Panc1 (cell line): Measurements from ENCODE around the gene HHAT. TPM values are rescaled to one million over a fixed set of nuclear protein-coding genes. Genes with fewer than 3 reads are reported as not detected.

ENCODE experiments used
- ATAC-seq: fragments of 200-7000 bp; cut with Tn5 transposase; 2 replicates; pipeline ENCODE4 v1.9.1; 2020; ENCODE audit warnings: mild to moderate bottlenecking, moderate library complexity
- BruUV-seq: library from RNA; stranded (reverse); fragments of 400-500 nt; replicated peaks from 2 replicates; lab custom pipeline; 2021; lab: Mats Ljungman, UMichigan
- CTCF ChIA-PET: fragments of 300-600 bp; sonication (Branson Sonifier 250); formaldehyde crosslinking; loops from one replicate; lab custom pipeline; 2022; ENCODE audit warnings: antibody characterized with exemption; lab: Charles Lee
- POLR2A ChIA-PET: fragments of 300-600 bp; sonication (Branson Sonifier 250); formaldehyde crosslinking; loops from one replicate; lab custom pipeline; 2022; ENCODE audit warnings: antibody characterized with exemption; lab: Charles Lee
- DNase-seq: peaks from one replicate; pipeline ENCODE4 v3.0.0-alpha.2; 2010; ENCODE audit warnings: low read depth, low spot score
- H3K27ac ChIP-seq: 2 replicates; pipeline ENCODE4 v1.5.1; 2011; ENCODE audit warnings: mild to moderate bottlenecking, low read length, inconsistent platforms
- H3K27me3 ChIP-seq: fragments of 200-500 bp; sonication (Bioruptor generic); 2 replicates; pipeline ENCODE4 v1.6.0; 2014; ENCODE audit warnings: low read length, inconsistent platforms; ENCODE audit not compliant: control insufficient read depth, insufficient read depth
- H3K36me3 ChIP-seq: fragments of 200-500 bp; sonication (Bioruptor generic); 2 replicates; pipeline ENCODE4 v1.5.1; 2014; ENCODE audit warnings: inconsistent platforms, mild to moderate bottlenecking, low read length, moderate library complexity; ENCODE audit not compliant: control insufficient read depth, insufficient read depth
- H3K4me1 ChIP-seq: 2 replicates; pipeline ENCODE4 v1.5.1; 2011; ENCODE audit warnings: inconsistent platforms, mild to moderate bottlenecking, low read length, moderate library complexity; ENCODE audit not compliant: control insufficient read depth, insufficient read depth
- H3K4me3 ChIP-seq, 2 experiments: 2 replicates each; pipeline ENCODE4 v1.5.1; 2011 to 2012; ENCODE audit warnings: low read depth in 2 of 2, low read length in 2 of 2, mild to moderate bottlenecking in 2 of 2, inconsistent platforms in 1 of 2, moderate library complexity in 1 of 2
- H3K9me3 ChIP-seq: fragments of 200-500 bp; sonication (Bioruptor generic); 2 replicates; pipeline ENCODE4 v1.5.1; 2014; ENCODE audit warnings: low read depth, mild to moderate bottlenecking, inconsistent platforms, low read length, moderate library complexity; ENCODE audit not compliant: control insufficient read depth, insufficient read depth
- CTCF ChIP-seq: fragments of 450-650 bp; IDR thresholded peaks from 2 replicates; pipeline ENCODE4 v1.5.1; 2017; ENCODE audit warnings: mild to moderate bottlenecking
- POLR2AphosphoS5 ChIP-seq: IDR thresholded peaks from 2 replicates; pipeline ENCODE4 v1.6.1; 2012; ENCODE audit warnings: mild to moderate bottlenecking, low read depth, low read length, moderate library complexity
- SIN3A ChIP-seq: IDR thresholded peaks from 2 replicates; pipeline ENCODE4 v1.6.1; 2012; ENCODE audit warnings: low read depth, mild to moderate bottlenecking, low read length, moderate library complexity, borderline replicate concordance; ENCODE audit not compliant: insufficient read depth
- TCF7L2 ChIP-seq: IDR thresholded peaks from 2 replicates; pipeline ENCODE4 v1.6.1; 2011; ENCODE audit warnings: mild to moderate bottlenecking, low read depth, low read length, inconsistent platforms
- in situ Hi-C: cut with HindIII; loops from 2 replicates; pipeline ENCODE4 v1.10.0; 2016; ENCODE audit warnings: low sequenced_read_pairs, low pct_unique_long_range_greater_than_20kb
- intact Hi-C: fragments of 100-400 bp; cut with micrococcal nuclease; formaldehyde crosslinking; loops from one replicate; pipeline ENCODE4 v1.10.0; 2022; ENCODE audit not compliant: unreplicated experiment
- total RNA-seq: library from RNA; stranded (reverse); gene quantifications from one replicate; pipeline ENCODE4 v1.2.1, GENCODE V29; 2021; ENCODE audit not compliant: unreplicated experiment
- TF ChIP-seq, protein P1 (sequence below), 2 experiments: IDR thresholded peaks; 2 replicates each; pipeline ENCODE4 v1.6.1; 2011 to 2012; ENCODE audit warnings: low read depth in 2 of 2, control low read depth in 1 of 2, low read length in 1 of 2, mild to moderate bottlenecking in 1 of 2, moderate library complexity in 1 of 2; ENCODE audit not compliant: insufficient read depth in 1 of 2

HHAT gene
- total RNA-seq, 1 experiment from 2014 or later: 2.3 TPM

DNA sequence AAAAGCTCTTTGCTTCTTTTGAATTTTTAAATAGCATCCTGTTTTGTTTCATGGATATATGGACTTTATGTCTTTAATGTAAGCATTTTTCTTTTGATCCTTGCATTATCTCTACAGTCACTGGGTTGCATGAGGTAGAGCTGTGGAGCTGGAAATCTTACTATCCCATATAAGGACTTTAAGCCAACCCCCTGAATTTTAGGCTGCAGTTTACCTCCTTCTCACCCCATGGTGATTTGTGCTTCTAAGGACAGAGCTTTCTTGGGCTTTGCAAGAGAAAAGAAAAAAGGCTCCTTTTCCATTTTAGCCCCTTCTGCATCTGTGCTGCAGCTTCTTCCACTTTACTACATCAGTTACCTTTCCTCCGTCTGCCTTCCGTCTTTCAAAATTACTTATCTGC is 373.8 kb downstream of the HHAT start:
- no peaks in the 10 kb centered on the region; the same call in 1 of the 2 replicates for H3K27me3 ChIP-seq
- BruUV-seq: no TSS peak
- DNase-seq (no peak), ATAC-seq (no peak)
- no peak overlapping the region for H3K4me3 ChIP-seq
- H3K4me1 ChIP-seq: no peaks in the 10 kb centered on the region
- H3K36me3 ChIP-seq: no peaks in the 10 kb centered on the region
- ChIA-PET POLR2A (no interaction called here), CTCF (no interaction called here)
- no peak overlapping the region for H3K27ac ChIP-seq
- intact Hi-C loops (loop anchor here (10.0 kb wide), 1 partner anchor 432 kb away; the partner anchor contains the start of gene KCNH1), in situ Hi-C loops (no loop called here)
- no peaks in the 10 kb centered on the region for H3K9me3 ChIP-seq
- TF ChIP-seq POLR2AphosphoS5: no peak
- no peak for TF ChIP-seq TCF7L2
- TF ChIP-seq SIN3A: no peak
- TF ChIP-seq CTCF: no peak
- TF ChIP-seq, protein P1, sequence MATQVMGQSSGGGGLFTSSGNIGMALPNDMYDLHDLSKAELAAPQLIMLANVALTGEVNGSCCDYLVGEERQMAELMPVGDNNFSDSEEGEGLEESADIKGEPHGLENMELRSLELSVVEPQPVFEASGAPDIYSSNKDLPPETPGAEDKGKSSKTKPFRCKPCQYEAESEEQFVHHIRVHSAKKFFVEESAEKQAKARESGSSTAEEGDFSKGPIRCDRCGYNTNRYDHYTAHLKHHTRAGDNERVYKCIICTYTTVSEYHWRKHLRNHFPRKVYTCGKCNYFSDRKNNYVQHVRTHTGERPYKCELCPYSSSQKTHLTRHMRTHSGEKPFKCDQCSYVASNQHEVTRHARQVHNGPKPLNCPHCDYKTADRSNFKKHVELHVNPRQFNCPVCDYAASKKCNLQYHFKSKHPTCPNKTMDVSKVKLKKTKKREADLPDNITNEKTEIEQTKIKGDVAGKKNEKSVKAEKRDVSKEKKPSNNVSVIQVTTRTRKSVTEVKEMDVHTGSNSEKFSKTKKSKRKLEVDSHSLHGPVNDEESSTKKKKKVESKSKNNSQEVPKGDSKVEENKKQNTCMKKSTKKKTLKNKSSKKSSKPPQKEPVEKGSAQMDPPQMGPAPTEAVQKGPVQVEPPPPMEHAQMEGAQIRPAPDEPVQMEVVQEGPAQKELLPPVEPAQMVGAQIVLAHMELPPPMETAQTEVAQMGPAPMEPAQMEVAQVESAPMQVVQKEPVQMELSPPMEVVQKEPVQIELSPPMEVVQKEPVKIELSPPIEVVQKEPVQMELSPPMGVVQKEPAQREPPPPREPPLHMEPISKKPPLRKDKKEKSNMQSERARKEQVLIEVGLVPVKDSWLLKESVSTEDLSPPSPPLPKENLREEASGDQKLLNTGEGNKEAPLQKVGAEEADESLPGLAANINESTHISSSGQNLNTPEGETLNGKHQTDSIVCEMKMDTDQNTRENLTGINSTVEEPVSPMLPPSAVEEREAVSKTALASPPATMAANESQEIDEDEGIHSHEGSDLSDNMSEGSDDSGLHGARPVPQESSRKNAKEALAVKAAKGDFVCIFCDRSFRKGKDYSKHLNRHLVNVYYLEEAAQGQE (IDR thresholded peaks at IDR 0.05; ENCODE audit: insufficient read depth in 1 of 2, low read depth in 2 of 2, low read length in 1 of 2): no peak

DNA sequence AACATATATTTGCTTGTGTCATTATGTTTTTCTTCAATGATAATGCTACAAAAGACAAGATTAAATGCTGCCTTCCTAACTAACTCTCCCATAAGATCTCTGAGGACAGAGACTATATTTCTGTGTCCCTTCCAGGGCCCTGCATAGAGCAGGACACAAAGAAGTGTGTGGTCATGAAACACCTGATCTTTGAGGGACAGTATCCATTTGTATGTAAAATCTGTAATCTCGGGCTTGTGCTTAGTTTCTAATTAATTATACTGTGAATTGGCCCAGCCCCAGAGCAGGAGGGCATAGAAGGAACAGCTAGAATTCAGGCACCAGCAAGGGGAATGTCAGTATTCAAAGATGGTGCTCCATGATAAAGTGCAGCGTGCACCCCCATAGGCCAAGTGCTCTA is 374.9 kb downstream of the HHAT start:
- ATAC-seq: no peak
- H3K36me3 ChIP-seq: no peaks in the 10 kb centered on the region
- DNase-seq: no peak
- no TSS peak for BruUV-seq
- no peaks in the 10 kb centered on the region for H3K4me1 ChIP-seq
- H3K27ac ChIP-seq: no peak overlapping the region
- ChIA-PET POLR2A (no interaction called here), CTCF (no interaction called here)
- in situ Hi-C loops: no loop called here
- intact Hi-C loops: loop anchor here (10.0 kb wide), 1 partner anchor 431 kb away; the partner anchor contains the start of gene KCNH1
- H3K9me3 ChIP-seq: no peaks in the 10 kb centered on the region
- no peaks in the 10 kb centered on the region; the same call in 1 of the 2 replicates for H3K27me3 ChIP-seq
- H3K4me3 ChIP-seq: no peak overlapping the region
- TF ChIP-seq TCF7L2 (no peak), CTCF (no peak), SIN3A (no peak), POLR2AphosphoS5 (no peak)
- TF ChIP-seq, protein P1 (IDR thresholded peaks at IDR 0.05; ENCODE audit: insufficient read depth in 1 of 2, low read depth in 2 of 2, low read length in 1 of 2): no peak
